H1 (cell line): ENCODE data around the gene CENPA. TPM values are rescaled to one million over a fixed set of nuclear protein-coding genes. Genes with fewer than 3 reads are reported as not detected.

Experiments used
- CTCF ChIA-PET: fragments of 300-600 bp; sonication (Branson Sonifier 250); formaldehyde crosslinking; loops from one replicate; lab custom pipeline; 2021; ENCODE audit not compliant: partially characterized antibody; lab: Charles Lee
- POLR2A ChIA-PET: fragments of 300-600 bp; sonication (Branson Sonifier 250); formaldehyde crosslinking; loops from one replicate; lab custom pipeline; 2021; ENCODE audit warnings: inconsistent platforms; ENCODE audit not compliant: partially characterized antibody; lab: Charles Lee
- DNase-seq, 2 experiments: peaks; one replicate each; pipeline versions ENCODE4 v3.0.0 to v3.0.0-alpha.2; 2010 to 2022; ENCODE audit warnings: low spot score in 2 of 2, low read depth in 1 of 2, mixed read lengths in 1 of 2
- FAIRE-seq: peaks from 2 replicates; lab custom pipeline; 2011; peaks lifted over from hg19 to GRCh38; lab: Jason Lieb, UNC
- H2AFZ ChIP-seq: 2 replicates; pipeline ENCODE4 v1.8.1; 2012; ENCODE audit warnings: low read length, inconsistent platforms
- H2AK5ac ChIP-seq: 2 replicates; pipeline ENCODE4 v1.6.1; 2013; ENCODE audit warnings: low read depth, low read length
- H2BK120ac ChIP-seq: replicated peaks from 2 replicates; pipeline ENCODE3; 2013; ENCODE audit warnings: low read depth, low read length, inconsistent platforms
- H2BK12ac ChIP-seq: 2 replicates; pipeline ENCODE4 v1.6.1; 2013; ENCODE audit warnings: low read depth, low read length
- H2BK15ac ChIP-seq: 2 replicates; pipeline ENCODE4 v1.6.1; 2013; ENCODE audit warnings: low read length
- H2BK20ac ChIP-seq: 2 replicates; pipeline ENCODE4 v1.6.1; 2013; ENCODE audit warnings: low read length
- H2BK5ac ChIP-seq: 2 replicates; pipeline ENCODE4 v1.6.1; 2013; ENCODE audit warnings: low read depth, low read length
- H3K14ac ChIP-seq: 2 replicates; pipeline ENCODE4 v1.6.1; 2013; ENCODE audit warnings: inconsistent platforms; ENCODE audit not compliant: insufficient read length
- H3K18ac ChIP-seq: 2 replicates; pipeline ENCODE4 v1.6.1; 2013; ENCODE audit warnings: low read length; ENCODE audit errors: extremely low read depth
- H3K23ac ChIP-seq: 2 replicates; pipeline ENCODE4 v1.6.1; 2013; ENCODE audit warnings: inconsistent platforms; ENCODE audit not compliant: insufficient read length
- H3K23me2 ChIP-seq: 2 replicates; pipeline ENCODE4 v1.6.1; 2013; ENCODE audit warnings: low read depth, low read length
- H3K27ac ChIP-seq: 2 replicates; pipeline ENCODE4 v1.6.1; 2011; ENCODE audit warnings: low read depth, low read length, inconsistent platforms
- H3K27me3 ChIP-seq, 4 experiments: replicated peaks in 1 of 4; 1 replicate in 1 of 4; 2 replicates in 3 of 4; pipeline versions ENCODE4 v1.6.1 to v1.8.1; 2011 to 2013; ENCODE audit warnings: low read length in 3 of 4, mild to moderate bottlenecking in 3 of 4, inconsistent platforms in 2 of 4, mixed read lengths in 2 of 4, moderate library complexity in 1 of 4; ENCODE audit not compliant: control insufficient read depth in 3 of 4, insufficient read depth in 3 of 4; ENCODE audit errors: extremely low read depth in 1 of 4
- H3K36me3 ChIP-seq, 4 experiments: 2 replicates each; pipeline versions ENCODE4 v1.6.1 to v1.8.1; 2011 to 2013; ENCODE audit warnings: mild to moderate bottlenecking in 4 of 4, low read length in 3 of 4, moderate library complexity in 2 of 4, control low read depth in 1 of 4, inconsistent platforms in 1 of 4; ENCODE audit not compliant: insufficient read depth in 4 of 4, control insufficient read depth in 2 of 4
- H3K4ac ChIP-seq: replicated peaks from 2 replicates; pipeline ENCODE3; 2013; ENCODE audit warnings: low read length, low read depth, mixed read lengths, inconsistent platforms; ENCODE audit not compliant: insufficient read length
- H3K4me1 ChIP-seq, 4 experiments: replicated peaks in 1 of 4; 1 replicate in 1 of 4; 2 replicates in 3 of 4; pipeline versions ENCODE4 v1.6.1 to v1.8.1; 2011 to 2013; ENCODE audit warnings: low read length in 3 of 4, inconsistent platforms in 2 of 4, mixed read lengths in 1 of 4; ENCODE audit not compliant: insufficient read depth in 4 of 4, control insufficient read depth in 3 of 4
- H3K4me2 ChIP-seq, 2 experiments: 2 replicates each; pipeline versions ENCODE4 v1.6.1 to v1.8.1; 2011 to 2013; ENCODE audit warnings: low read depth in 2 of 2, low read length in 2 of 2, control low read depth in 1 of 2, inconsistent platforms in 1 of 2, mild to moderate bottlenecking in 1 of 2; ENCODE audit not compliant: insufficient read depth in 1 of 2
- H3K4me3 ChIP-seq, 4 experiments: fragments of 200-600, 300-600 bp in 1 of 4; sonication (generic), shearing (Covaris generic), sonication (Bioruptor Twin) in 1 of 4; 2 replicates each; pipeline versions ENCODE4 v1.5.1 to v1.8.1; 2011 to 2016; ENCODE audit warnings: low read length in 4 of 4, low read depth in 3 of 4, control low read depth in 2 of 4, inconsistent platforms in 2 of 4, mild to moderate bottlenecking in 2 of 4, mixed read lengths in 1 of 4, moderate library complexity in 1 of 4; ENCODE audit not compliant: insufficient read depth in 2 of 4; ENCODE audit errors: extremely low read depth in 1 of 4
- H3K56ac ChIP-seq: replicated peaks from 2 replicates; pipeline ENCODE3; 2013; ENCODE audit warnings: low read depth, mild to moderate bottlenecking, mixed read lengths, low read length, inconsistent platforms; ENCODE audit not compliant: insufficient read length
- H3K79me1 ChIP-seq: 2 replicates; pipeline ENCODE4 v1.6.1; 2013; ENCODE audit warnings: low read depth, low read length, control low read depth
- H3K79me2 ChIP-seq, 2 experiments: 2 replicates each; pipeline versions ENCODE4 v1.6.1 to v1.8.1; 2012 to 2013; ENCODE audit warnings: low read length in 2 of 2, mild to moderate bottlenecking in 2 of 2, inconsistent platforms in 1 of 2; ENCODE audit not compliant: insufficient read depth in 2 of 2, control insufficient read depth in 1 of 2
- H3K9ac ChIP-seq, 4 experiments: replicated peaks in 1 of 4; 1 replicate in 1 of 4; 2 replicates in 3 of 4; pipeline versions ENCODE4 v1.6.1 to v1.8.1; 2011 to 2013; ENCODE audit warnings: low read depth in 3 of 4, low read length in 3 of 4, control low read depth in 2 of 4, mild to moderate bottlenecking in 2 of 4, moderate library complexity in 2 of 4, inconsistent platforms in 1 of 4; ENCODE audit errors: extremely low read depth in 1 of 4
- H3K9me3 ChIP-seq, 2 experiments: 2 replicates each; pipeline versions ENCODE4 v1.6.1 to v1.8.1; 2012 to 2013; ENCODE audit warnings: mild to moderate bottlenecking in 2 of 2, moderate library complexity in 2 of 2, control low read depth in 1 of 2, inconsistent platforms in 1 of 2, low read depth in 1 of 2, low read length in 1 of 2, mixed read lengths in 1 of 2; ENCODE audit not compliant: insufficient read depth in 2 of 2
- H4K20me1 ChIP-seq, 2 experiments: replicated peaks in 1 of 2; 2 replicates each; pipeline versions ENCODE3 to v1.8.1; 2011 to 2013; ENCODE audit warnings: inconsistent platforms in 2 of 2, low read length in 2 of 2, mild to moderate bottlenecking in 1 of 2; ENCODE audit not compliant: insufficient read depth in 2 of 2, control insufficient read depth in 1 of 2
- H4K5ac ChIP-seq: 2 replicates; pipeline ENCODE4 v1.6.1; 2013; ENCODE audit warnings: low read length, low read depth, mixed read lengths, inconsistent platforms; ENCODE audit not compliant: insufficient read length
- H4K8ac ChIP-seq: 2 replicates; pipeline ENCODE4 v1.8.0; 2013; ENCODE audit warnings: mild to moderate bottlenecking, moderate library complexity, low read length, inconsistent platforms; ENCODE audit not compliant: insufficient read depth; ENCODE audit errors: extremely low read depth
- H4K91ac ChIP-seq: replicated peaks from 2 replicates; pipeline ENCODE3; 2013; ENCODE audit warnings: low read length, mixed read lengths, inconsistent platforms; ENCODE audit not compliant: insufficient read length
- ATF2 ChIP-seq: IDR thresholded peaks from 2 replicates; pipeline ENCODE4 v1.6.1; 2012; ENCODE audit warnings: low read length, inconsistent platforms
- CBX5 ChIP-seq: fragments of 300-800, 300-1000 bp; sonication (generic); IDR thresholded peaks from 2 replicates; pipeline ENCODE4 v1.7.1; 2016; ENCODE audit warnings: antibody characterized with exemption, low read length, low read depth
- EP300 ChIP-seq, 2 experiments: IDR thresholded peaks; 1 replicate in 1 of 2; 2 replicates in 1 of 2; pipeline ENCODE4 v1.6.1; 2011 to 2012; ENCODE audit warnings: low read depth in 2 of 2, low read length in 2 of 2, mild to moderate bottlenecking in 2 of 2, borderline replicate concordance in 1 of 2, inconsistent platforms in 1 of 2, moderate library complexity in 1 of 2
- KDM1A ChIP-seq: fragments of 200-600, 300-600 bp; sonication (generic); IDR thresholded peaks from 2 replicates; pipeline ENCODE4 v1.7.1; 2016; ENCODE audit warnings: mild to moderate bottlenecking, low read length, borderline replicate concordance
- POLR2A ChIP-seq, 2 experiments: IDR thresholded peaks; 1 replicate in 1 of 2; 2 replicates in 1 of 2; pipeline ENCODE4 v1.6.1; 2011; ENCODE audit warnings: low read depth in 2 of 2, low read length in 2 of 2, mild to moderate bottlenecking in 2 of 2; ENCODE audit errors: control extremely low read depth in 1 of 2
- RAD21 ChIP-seq, 2 experiments: IDR thresholded peaks in 1 of 2; conservative IDR thresholded peaks in 1 of 2; 2 replicates each; pipeline ENCODE4 v1.6.1; 2011; ENCODE audit warnings: low read depth in 2 of 2, low read length in 2 of 2, improper control_type of control experiment in 1 of 2, inconsistent platforms in 1 of 2, mild to moderate bottlenecking in 1 of 2, moderate library complexity in 1 of 2
- RXRA ChIP-seq: IDR thresholded peaks from 2 replicates; pipeline ENCODE4 v1.6.1; 2011; ENCODE audit warnings: low read depth, mild to moderate bottlenecking, low read length, moderate library complexity; ENCODE audit not compliant: insufficient read depth
- SP1 ChIP-seq: IDR thresholded peaks from 2 replicates; pipeline ENCODE4 v1.6.1; 2011; ENCODE audit warnings: low read depth, low read length
- WGBS, 2 experiments: shearing (Covaris generic) in 1 of 2; methylation state at CpG; one replicate each; pipeline versions ENCODE4 v1.1.6 to v1.1.7; 2013 to 2015; ENCODE audit warnings: low lambda C conversion rate in 2 of 2, mixed read lengths in 2 of 2, inconsistent platforms in 1 of 2, low coverage in 1 of 2, missing lambda C conversion rate in 1 of 2; ENCODE audit not compliant: insufficient replicate concordance in 2 of 2, insufficient coverage in 1 of 2, insufficient read length in 1 of 2; ENCODE audit errors: extremely low coverage in 1 of 2, missing lambda C conversion rate in 1 of 2; 5-methylcytosine and 5-hydroxymethylcytosine counted together
- polyA plus RNA-seq, 7 experiments: library from polyadenylated mRNA; depleted of rRNA in 3 of 7; stranded (reverse) in 5 of 7; unstranded in 2 of 7; fragments of >200 nt in 5 of 7; fragments of 200-250 nt in 2 of 7; gene quantifications; 1 replicate in 5 of 7; 2 replicates in 1 of 7; 4 replicates in 1 of 7; pipeline versions ENCODE4 v1.2.1 to v1.2.3, GENCODE V29; 2011 to 2013; ENCODE audit warnings: missing spikeins in 2 of 7, mixed read lengths in 2 of 7
- total RNA-seq: library from RNA; stranded (reverse); fragmentation: NEBNext Ultra II Directional; extraction: Animal tissue kit (Norgen Biotek cat#: 25700); gene quantifications from 2 replicates; pipeline ENCODE4 v1.2.1, GENCODE V29; 2021

Gene CENPA
- total and polyA plus RNA-seq, 2 of the 8 experiments (the other 6 are each of a cell fraction or from before 2014, with no cell fraction given) = 19.4 to 30.9 TPM

GRCh38 chr2:26811261-26811660 is 25.4 kb downstream of the CENPA start:
- H3K18ac ChIP-seq = no peak overlapping the region
- no peak overlapping the region for H2AFZ ChIP-seq
- H3K79me1 ChIP-seq = no peaks in the 10 kb centered on the region
- H3K56ac ChIP-seq = no peak overlapping the region
- DNase-seq (no peak), FAIRE-seq (no peak)
- no peak overlapping the region for H2BK120ac ChIP-seq
- H3K4me2 ChIP-seq = no peak overlapping the region
- ChIA-PET CTCF (interaction anchor here (1.0 to 2.6 kb wide), 5 partner anchors 8 to 276 kb away, joined by 3 to 10 read pairs (median 3); partner anchors contain the start of gene DPYSL5), POLR2A (no interaction called here)
- no peaks in the 10 kb centered on the region for H4K20me1 ChIP-seq
- no peak overlapping the region for H3K4me3 ChIP-seq
- H3K9ac ChIP-seq = no peak overlapping the region
- H3K36me3 ChIP-seq = no peaks in the 10 kb centered on the region
- no peaks in the 10 kb centered on the region; a peak in 1 of 7 replicates for H3K27me3 ChIP-seq
- H3K4me1 ChIP-seq = no peaks in the 10 kb centered on the region; a peak in 2 of 7 replicates
- no peak overlapping the region for H2AK5ac ChIP-seq
- no peak overlapping the region for H2BK5ac ChIP-seq
- H3K14ac ChIP-seq = no peak overlapping the region
- no peak overlapping the region for H3K4ac ChIP-seq
- H3K23me2 ChIP-seq = no peaks in the 10 kb centered on the region
- no peak overlapping the region for H3K27ac ChIP-seq
- no peak overlapping the region for H4K91ac ChIP-seq
- H3K79me2 ChIP-seq = no peaks in the 10 kb centered on the region
- no peak overlapping the region for H2BK15ac ChIP-seq
- no peak overlapping the region for H2BK12ac ChIP-seq
- no peak overlapping the region for H3K23ac ChIP-seq
- no peak overlapping the region for H4K5ac ChIP-seq
- no peaks in the 10 kb centered on the region; a peak in 1 of 4 replicates for H3K9me3 ChIP-seq
- H2BK20ac ChIP-seq = no peak overlapping the region
- no peak overlapping the region for H4K8ac ChIP-seq
- 84% methylated on average over 8 of the region's 8 CpGs; no CpG with 5 or more reads in 1 of the 2 experiments for WGBS, 2 experiments
- TF ChIP-seq EP300 (IDR thresholded peaks at IDR 0.05; ENCODE audit: borderline replicate concordance in 1 of 2, low read depth in 2 of 2, low read length in 2 of 2) = no peak
- no peak for TF ChIP-seq RAD21 (IDR thresholded peaks at IDR 0.05 in 1 of 2, conservative IDR thresholded peaks at IDR 0.05 in 1 of 2; ENCODE audit: low read depth in 2 of 2, low read length in 2 of 2)
- TF ChIP-seq POLR2A (IDR thresholded peaks at IDR 0.05; ENCODE audit: control extremely low read depth in 1 of 2, low read depth in 2 of 2, low read length in 2 of 2) = no peak
- no peak for TF ChIP-seq SP1
- no peak for TF ChIP-seq ATF2
- no peak for TF ChIP-seq RXRA
- no peak for TF ChIP-seq CBX5
- no peak for TF ChIP-seq KDM1A
